Hematopoietic multipotent progenitor cell treated with erythropoietin and hydrocortisone succinate and interleukin-3 and kit ligand, for 4 days (in vitro differentiated cells): ENCODE data around the gene HNRNPLL.
"Not testable (repeated sequence)": the region's sequence is repeated elsewhere in the genome, so short reads cannot be mapped to it uniquely, and the experiment has no call there.

Experiments used
- DNase-seq: peaks from one replicate; pipeline ENCODE4 v3.0.0-alpha.2; 2015

The HNRNPLL gene

DNA sequence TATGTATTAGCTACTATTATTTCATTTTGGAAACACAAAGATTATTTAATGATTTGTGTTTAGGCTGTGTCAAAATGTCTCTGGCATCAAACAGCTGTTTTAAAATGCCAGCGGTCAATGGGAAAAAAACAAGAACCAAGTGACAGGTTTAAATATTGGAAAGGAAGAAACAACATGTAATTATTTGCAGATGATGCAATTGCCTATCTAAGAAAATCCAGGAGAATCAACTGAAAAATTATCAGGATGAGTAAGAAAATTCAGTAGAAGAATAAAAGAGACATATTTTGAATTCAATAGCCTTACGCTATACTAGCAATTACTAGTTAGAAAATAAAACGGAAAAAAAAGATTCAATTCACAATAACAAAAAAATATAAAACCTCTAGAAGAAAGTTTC, 51.6 kb downstream of the HNRNPLL start:
- DNase-seq, result no peak

GRCh38 chr2:38549851-38550250, 52.9 kb downstream of the HNRNPLL start:
- no peak for DNase-seq

GRCh38 chr2:38549071-38549704, 53.5 kb downstream of the HNRNPLL start:
- DNase-seq, result peak; percentile 55

DNA sequence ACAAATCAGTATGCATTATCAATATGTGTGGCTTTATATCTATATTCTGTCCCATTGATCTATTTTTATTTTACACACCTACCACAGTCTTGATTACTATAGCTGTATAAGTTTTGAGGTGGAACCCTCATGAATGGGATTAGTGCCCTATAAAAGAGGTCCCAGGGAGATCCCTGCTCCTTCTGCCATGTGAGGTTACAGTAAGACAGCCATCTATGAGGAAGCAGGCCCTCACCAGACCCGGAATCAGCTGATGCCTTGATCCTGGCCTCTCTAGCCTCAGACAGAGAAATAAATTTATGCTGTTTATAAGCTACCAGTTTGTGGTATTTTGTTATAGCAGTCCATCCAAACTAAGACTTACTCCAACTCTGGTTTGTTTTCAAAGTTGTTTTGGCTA, 54.9 kb downstream of the HNRNPLL start:
- no peak for DNase-seq

DNA sequence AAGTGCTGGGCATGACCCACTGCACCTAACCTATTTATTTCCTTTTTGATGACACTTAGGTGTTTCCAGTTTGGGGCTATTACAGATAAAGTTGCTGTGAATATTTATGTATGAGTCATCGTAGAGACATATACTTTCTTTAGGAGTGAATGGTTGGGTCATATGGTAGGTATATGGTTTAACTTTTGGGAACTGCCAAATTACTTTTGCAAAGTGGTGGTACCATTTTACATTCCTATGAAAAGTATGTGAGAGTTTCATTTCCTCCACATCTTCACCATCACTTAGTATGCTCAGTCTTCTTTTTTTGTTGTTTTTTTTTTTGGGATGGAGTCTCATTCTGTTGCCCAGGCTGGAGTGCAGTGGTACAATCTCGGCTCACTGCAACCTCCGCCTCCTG, 56.1 kb downstream of the HNRNPLL start:
- no peak for DNase-seq

DNA sequence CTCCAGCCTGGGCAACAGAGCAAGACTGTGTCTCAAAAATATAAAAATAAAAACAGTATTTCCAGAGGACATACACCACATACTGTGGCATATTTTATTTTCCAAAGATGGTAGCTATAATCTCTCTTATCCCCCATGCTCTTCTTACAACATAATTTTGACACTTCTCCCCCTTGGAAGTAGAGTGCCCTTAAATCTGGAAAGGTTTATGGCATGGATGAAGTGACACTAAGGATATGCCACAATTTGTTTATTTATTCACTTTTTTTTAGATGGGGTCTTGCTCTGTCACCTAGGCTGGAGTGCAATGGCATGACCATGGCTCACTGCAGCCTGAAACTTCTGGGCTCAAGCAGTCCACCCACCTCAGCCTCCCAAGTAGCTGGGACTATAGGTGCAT, 56.7 kb downstream of the HNRNPLL start:
- no peak for DNase-seq

DNA sequence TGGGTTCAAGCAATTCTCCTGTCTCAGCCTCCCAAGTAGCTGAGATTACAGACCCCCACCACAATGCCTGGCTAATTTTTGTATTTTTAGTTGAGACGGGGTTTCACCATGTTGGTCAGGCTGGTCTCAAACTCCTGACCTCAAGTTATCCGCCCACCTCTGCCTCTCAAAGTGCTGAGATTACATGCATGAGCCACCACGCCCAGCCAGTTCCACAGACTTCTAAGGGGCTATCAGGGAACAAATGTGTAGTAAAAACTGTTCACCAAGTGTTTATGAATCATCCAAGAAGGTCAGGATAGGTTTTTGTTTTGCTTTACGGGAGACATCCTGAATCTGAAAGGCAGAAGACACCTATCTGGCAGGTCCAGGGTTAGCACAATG, 60.5 kb downstream of the HNRNPLL start:
- not testable (repeated sequence) for DNase-seq

DNA sequence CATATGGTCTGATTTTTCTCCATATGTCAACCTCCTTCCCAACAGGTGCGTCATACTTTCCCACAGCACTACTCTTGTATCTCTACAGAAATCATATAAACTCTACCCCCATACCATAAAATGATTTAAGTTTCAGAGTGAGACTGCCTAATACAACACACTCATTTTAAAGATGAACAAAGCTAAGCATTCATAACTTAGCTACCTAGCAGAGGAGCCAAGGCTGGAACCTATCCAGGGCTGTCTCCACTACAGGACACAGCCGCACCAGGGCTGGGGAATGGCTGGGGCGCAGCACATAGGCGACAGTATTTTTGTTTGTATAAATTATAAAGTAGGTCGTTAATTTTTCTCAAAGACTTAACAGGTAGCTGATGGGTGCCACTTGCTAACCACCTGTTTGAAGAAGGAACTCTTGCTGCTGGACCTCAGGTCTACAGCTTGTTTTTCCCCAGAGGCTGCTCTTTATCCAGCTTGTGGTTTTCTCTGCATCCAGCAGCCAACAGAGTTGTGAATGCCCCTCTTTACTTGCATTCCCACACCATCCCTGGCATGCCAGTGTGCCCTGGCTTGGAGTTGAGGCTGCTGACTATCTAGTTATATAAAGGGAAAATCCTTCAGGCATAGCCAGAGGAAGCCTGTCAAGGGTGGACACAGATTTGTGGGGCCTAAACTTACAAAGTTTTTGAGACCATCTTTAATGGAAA, 62.0 kb downstream of the HNRNPLL start:
- no peak for DNase-seq

- peak; percentile 36 for DNase-seq
Observed at GRCh38 chr2:38539086-38539485, 63.6 kb downstream of the HNRNPLL start.

- DNase-seq, result no peak
Observed at GRCh38 chr2:38537937-38538525, 64.7 kb downstream of the HNRNPLL start.

DNA sequence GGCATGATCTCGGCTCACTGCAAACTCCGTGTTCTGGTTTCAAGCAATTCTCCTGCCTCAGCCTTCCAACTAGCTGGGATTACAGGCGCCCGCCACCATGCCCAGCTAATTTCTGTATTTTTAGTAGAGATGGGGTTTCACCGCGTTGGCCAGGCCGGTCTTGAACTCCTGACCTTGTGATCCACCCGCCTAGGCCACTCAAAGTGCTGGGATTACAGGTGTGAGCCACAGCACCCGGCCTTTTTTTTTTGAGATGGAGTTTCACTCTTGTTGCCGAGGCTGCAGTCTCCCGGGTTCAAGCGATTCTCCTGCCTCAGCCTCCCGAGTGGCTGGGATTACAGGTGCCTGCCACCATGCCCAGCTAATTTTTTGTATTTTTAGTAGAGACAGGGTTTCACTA, 65.4 kb downstream of the HNRNPLL start:
- not testable (repeated sequence) for DNase-seq

DNA sequence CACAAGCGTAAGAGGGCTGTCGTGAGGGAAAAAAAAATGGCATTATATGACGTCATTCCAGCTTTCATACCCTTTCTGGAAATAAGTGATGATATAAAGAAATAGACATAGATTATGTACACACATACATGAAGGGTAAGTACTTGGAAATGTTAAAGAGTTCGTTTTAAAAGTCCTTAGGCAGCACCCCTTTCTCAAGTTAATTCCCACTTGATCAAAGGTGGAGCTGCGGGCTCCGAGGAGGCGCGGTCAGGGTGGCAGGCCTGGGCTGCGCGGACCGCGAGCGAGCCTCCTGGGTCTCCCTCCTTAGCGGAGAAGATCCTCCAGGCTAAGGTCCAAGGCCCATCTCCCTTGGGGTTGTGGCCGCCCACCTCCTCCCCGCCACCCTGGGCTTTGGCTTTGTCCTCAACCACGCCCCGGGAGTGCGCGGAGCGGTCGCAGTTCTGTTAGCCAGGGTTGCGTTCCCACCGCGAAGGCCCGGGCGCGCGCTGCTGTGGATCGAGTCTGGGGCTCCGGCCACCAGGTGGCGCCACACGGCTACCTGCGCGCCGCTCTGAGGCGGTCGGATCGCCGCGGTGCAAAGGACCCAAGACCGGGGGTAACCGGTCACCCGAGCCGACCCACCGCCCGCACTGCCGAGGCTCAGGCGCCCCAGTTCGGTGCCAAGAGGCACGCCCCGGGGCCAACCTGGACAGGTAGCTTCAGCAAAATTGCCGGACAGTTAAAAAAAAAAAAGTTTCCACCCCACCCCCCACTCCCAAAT, 66.8 kb downstream of the HNRNPLL start:
- DNase-seq, result peak; percentile 86

DNA sequence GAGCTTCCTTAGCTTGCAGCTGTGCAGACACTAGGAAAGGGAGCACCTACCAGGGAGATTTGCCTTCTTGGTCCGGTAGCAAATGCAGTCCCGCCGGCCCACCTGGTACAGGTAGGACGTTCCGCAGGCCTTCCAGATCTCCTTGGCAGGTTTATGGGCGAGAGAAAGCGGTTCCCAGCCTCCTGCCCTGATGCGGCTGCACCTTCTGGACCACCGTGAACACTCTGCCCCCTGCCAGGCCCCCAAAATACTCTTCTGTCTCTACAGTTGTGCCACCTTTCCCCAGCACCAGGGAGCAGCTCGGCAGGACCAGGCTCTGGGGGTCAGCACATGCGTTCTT, 67.4 kb downstream of the HNRNPLL start:
- DNase-seq, result no peak

DNA sequence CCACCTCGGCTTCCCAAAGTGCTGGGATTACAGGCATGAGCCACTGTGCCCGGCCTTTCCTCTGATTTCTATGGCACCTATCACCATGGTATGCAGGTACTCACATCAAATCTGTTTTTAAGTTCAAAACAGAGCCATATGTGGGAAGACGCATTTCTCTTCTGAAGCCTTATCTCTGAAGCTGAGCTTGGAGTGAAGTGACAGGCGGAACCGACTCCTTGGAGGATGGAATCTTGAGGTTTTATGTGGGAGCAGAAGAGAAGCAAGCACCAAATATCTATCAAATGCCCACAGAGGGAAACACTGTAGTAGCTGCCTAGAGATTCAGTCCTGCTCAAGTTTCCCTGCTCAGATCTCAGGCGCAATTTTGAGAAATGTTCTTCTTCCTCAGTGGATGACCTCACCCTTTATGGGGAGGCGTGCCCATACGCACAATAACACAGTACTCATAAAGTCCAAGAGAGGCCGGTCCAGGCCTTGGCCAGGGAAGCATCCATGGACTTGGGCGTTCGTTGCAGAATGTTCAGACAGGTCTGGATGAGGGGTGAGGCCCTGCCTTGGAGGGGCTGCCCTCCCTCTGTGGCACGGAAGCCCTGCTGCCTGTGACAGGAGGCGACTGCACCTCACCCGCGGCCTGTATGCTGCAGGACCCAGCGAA, 67.9 kb downstream of the HNRNPLL start:
- no peak for DNase-seq

- no peak for DNase-seq
Observed at GRCh38 chr2:38533757-38534545, 68.8 kb downstream of the HNRNPLL start.

GRCh38 chr2:38533180-38533579, 69.5 kb downstream of the HNRNPLL start:
- DNase-seq, result no peak

- DNase-seq, result no peak
Observed at GRCh38 chr2:38532366-38532765, 70.4 kb downstream of the HNRNPLL start.

DNA sequence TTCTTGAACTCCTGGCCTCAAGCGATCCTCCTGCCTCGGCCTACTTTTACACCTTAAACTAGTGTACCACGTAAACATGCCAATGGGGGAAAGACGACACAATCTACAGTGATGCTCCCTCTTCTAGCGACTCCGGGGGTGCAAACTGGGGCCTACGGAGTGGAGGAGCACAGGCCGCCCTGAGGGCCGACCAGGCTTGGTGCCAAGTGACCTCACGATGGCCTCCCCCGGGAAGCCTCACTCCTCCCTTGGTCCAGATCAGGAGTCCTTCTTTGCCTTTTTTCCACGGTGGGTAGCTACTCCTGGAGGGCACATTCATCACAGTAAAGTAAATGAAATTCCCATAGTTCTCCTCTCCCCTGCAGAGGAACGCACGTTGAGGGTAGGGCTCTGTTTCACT, 73.5 kb downstream of the HNRNPLL start:
- DNase-seq, result no peak

- DNase-seq, result no peak
Observed at GRCh38 chr2:38528534-38528933, 74.2 kb downstream of the HNRNPLL start.

GRCh38 chr2:38528008-38528442, 74.7 kb downstream of the HNRNPLL start:
- DNase-seq, result peak; percentile 62

DNA sequence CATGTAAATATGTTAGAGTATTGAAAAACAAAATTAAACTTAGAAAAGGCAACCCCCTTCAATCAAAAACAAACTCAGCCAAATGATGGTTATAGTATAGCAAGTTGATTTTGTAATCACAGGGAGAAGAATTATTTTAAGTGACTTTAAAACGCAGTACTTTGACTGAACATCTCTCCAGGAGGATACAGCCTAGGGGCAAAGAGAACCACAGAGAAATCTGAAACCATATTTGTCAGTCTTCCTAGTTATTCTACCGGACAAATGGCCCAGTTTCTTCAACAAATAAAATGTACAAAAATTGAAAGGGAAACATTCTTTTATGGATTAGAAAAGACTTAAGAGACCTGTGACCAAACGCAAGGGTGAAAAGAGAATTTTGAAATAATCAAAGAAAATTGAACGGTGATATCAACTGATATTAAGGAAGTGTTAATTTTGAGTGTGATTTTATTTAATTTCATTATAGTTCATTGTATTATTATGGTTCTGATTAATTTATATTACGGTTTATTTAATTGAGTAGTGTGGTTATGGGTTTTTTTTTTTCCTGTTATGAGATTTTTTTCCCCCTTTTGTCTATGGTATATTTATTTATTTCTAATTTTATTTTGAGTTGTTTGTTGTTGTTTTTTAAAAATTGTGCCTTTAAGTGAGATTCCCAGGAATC, 75.3 kb downstream of the HNRNPLL start:
- no peak for DNase-seq

GRCh38 chr2:38526195-38526594, 76.5 kb downstream of the HNRNPLL start:
- DNase-seq, result no peak
